GM18517 (cell line): Measurements from ENCODE around the gene FBLN1.
"Not testable (repeated sequence)": the region's sequence is repeated elsewhere in the genome, so short reads cannot be mapped to it uniquely, and the experiment has no call there.

Experiments used
- ATAC-seq: cut with Tn5 transposase; IDR thresholded peaks from one replicate; pipeline ENCODE4 v1.9.1; 2021; ENCODE audit warnings: mild to moderate bottlenecking, moderate library complexity; ENCODE audit not compliant: unreplicated experiment

The FBLN1 gene

DNA sequence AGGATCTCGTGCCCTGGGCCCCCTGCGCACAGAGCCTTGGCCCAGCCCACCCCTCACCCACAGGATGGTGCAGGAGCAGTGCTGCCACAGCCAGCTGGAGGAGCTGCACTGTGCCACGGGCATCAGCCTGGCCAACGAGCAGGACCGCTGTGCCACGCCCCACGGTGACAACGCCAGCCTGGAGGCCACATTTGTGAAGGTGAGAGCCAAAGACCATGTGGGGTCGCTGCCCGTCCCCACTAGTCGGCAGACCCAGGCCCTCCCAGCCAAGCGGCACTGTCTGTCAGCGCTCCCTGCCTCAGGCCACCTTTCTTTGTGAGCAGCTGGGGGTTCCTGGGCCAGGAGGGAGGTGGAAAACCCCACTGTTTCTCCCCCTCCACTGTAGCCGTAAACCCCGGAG, 22.8 kb downstream of the FBLN1 start:
- ATAC-seq = no peak

DNA sequence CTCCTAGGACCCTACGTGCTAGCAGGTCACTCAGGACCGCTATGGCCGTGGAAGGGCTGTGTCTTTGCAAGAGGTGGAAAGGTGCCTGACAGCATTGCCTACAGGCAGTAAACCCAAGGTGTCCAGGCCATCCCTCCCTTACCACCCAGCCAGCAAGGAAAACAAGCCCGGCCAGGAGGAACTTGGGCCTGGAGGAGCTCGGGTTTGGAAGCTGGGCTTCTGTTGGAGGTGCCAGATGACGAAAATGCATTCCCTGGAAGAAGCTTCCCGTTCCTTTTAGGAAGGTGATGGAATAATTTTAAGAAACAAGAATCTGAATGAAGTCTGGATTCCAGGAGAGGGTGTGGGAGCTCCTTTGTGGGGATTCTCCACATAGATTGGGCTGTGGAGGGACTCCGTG, 23.6 kb downstream of the FBLN1 start:
- no peak for ATAC-seq

DNA sequence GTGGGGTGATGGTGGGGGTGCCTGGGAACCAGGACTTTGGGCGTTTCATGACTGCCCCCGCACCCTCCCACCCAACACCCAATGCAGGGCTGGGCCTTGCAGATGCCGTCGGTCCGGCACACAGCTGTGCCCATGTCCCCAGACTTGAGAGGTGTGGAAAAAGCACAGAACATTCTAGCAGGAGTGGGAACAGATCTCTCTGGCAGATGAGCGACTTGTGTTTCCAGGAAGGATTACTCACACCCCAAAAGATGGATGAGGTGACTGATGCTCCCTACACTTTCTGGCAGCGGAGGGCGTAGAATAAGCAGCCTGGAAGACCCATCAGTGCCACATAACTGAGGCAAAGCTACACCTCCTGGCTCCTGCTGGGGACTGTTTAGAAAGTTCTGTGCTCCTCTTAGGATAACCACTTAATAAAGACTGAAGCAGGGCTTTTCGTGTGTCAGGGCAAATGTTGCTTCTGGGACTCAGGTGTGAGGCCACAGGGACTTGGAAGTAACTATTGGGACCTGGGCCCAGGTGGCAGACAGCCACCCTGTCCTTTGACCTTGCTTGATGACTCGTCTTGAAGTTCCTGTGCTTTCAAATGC, 24.2 kb downstream of the FBLN1 start:
- ATAC-seq = no peak

DNA sequence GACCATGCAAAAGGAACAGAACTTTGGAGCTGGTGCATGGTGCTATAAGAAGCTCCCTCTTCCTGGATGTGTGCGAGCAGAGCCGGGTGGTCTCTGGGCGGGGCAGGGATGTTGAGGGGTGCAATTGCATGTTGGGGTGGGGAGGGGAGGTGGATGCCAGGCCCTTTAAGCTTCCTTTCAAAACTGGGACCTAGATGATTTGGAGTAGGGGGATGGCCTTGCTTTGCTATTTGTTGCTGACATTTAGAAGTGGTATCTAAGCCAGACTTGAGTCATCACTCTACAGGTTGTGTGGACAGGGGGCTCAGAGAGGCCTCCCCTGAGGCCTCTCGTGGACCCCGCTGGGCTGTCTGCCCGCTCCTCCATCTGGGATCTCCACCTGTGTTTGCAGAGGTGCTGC, 24.8 kb downstream of the FBLN1 start:
- no peak for ATAC-seq

DNA sequence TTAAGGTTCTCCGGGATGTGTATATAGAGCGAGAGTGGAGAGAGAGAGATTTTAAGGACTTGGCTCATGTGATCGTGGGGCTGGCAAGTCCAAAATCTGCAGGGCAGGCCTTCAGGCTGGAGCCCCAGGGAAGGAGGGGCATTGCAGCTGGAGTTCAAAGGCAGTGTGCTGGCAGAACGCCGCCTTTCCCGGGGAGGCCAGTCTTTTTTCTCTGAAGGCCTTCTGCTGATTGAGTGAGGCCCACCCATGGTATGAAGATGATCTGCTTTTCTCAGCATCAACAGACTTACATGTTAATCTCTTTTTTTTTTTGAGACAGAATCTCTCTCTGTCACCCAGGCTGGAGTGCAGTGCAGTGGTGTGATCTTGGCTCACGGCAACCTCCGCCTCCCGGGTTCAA, 25.4 kb downstream of the FBLN1 start:
- no peak for ATAC-seq

DNA sequence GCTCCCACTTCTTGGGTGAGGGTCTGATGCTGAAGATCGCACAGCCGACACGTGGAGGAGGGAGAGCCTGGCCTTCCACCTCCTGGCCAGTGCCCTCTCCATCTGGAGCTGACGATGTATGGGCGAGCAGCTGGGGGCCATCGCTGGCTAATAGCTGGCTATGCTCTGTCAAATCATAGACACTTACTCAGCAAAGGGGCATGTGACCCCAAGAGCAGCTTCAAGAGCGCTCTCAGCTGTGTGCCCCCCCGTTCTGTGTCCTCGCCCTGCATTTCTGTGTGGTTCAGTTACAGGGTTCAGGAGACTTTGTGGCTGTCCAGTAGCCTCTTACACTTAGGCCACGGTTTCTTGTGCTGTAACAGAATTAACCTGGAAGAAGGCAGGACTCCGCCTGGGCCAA, 26.4 kb downstream of the FBLN1 start:
- no peak for ATAC-seq

DNA sequence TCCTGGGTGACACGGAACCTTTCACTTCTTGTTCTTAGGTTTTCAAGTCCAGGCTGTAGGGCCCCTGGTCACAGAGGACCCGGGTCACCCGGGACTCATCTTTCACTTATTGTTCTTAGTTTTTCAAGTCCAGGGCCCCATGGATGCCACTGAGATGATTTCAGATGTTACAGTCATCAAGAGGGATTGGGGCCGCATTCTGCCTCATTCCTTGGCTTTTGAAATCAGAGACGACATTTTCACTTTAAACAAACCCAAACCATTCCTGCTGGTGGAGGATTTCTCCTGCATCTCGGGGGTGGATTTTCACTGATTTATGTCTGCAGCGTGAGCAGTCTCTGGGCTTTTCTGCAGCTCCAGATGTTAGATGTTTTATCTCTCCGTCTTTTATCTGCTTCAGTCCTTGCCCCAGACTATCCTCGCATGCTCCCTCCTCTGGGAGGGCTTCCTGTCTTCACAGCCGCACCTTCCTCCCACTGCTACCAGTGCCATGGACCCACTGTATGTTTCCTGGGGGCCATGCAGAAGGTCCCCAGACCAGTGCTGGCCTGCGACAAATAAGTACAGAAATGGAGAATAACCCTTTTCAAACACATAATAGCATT, 27.4 kb downstream of the FBLN1 start:
- ATAC-seq = no peak

DNA sequence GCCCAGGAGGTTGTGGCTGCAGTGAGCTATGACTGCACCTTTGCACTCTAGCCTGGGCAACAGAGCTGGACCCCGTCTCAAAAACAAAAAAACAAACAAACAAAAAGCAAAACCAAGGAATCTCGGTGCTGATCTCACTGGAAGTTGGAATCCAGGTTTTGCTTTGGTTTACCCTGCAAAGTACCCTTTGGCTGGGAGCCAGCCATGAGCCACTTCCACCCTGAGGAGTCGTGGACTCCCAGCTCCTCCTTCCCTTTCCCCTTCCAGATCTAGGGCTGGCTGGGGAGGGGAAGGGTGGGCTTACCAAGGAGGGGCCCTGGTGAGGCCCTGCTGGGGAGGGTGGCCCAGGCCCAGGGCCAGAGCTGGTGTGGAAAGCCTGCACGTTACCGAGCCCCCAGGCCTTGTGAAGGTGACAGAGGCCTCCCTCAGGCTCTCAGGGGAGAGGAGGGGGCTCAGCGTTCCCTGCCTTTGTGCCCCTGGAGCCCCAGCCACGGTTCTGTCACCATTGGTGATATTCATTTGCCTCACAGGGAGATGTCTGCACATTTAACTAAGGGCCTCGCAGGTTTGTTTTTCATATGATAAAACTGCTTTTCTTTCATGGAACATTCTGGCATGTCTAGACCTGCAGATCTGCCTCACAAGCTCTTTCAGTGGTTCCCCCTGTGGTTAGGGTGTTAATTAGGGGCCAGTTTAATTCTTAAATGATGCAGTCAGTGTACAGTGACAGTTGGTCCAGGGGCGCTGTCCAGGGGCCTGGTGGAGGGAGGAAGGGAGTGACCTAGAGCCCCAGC, 29.0 kb downstream of the FBLN1 start:
- ATAC-seq = no peak

DNA sequence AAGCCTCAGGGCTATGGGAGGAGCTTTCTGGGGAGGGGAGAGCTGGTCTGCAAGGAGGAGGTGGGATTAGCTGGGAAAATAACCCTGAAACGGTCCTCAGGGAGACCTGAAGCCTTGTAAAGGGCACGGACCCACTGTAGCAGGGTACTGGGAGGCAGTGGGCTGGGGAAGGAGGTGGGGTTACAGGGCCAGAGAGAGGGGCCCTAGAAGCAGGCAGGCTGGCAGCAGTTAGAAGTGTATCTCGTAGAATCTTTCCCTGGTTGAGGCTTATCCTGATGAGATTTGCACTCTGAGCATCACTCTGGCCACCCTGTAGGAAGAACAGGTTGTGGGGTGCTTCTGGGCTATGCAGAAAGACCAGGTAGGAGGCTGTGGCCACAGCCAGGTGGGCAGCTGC, 29.6 kb downstream of the FBLN1 start:
- ATAC-seq = no peak

DNA sequence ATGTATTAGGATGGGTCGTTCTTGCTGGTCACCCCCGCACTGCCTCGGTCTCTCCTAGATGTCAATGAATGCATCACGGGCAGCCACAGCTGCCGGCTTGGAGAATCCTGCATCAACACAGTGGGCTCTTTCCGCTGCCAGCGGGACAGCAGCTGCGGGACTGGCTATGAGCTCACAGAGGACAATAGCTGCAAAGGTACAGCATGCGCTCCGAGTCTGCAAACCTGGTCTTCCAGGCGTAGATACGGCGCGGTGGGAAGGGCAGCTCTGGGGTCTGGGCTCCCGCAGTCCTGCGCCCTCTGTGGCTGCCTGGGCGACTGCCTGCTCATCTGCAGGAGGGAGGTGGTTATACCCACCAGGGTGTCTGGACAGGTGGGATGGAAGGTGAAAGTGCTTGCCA, 31.0 kb downstream of the FBLN1 start:
- ATAC-seq = no peak

DNA sequence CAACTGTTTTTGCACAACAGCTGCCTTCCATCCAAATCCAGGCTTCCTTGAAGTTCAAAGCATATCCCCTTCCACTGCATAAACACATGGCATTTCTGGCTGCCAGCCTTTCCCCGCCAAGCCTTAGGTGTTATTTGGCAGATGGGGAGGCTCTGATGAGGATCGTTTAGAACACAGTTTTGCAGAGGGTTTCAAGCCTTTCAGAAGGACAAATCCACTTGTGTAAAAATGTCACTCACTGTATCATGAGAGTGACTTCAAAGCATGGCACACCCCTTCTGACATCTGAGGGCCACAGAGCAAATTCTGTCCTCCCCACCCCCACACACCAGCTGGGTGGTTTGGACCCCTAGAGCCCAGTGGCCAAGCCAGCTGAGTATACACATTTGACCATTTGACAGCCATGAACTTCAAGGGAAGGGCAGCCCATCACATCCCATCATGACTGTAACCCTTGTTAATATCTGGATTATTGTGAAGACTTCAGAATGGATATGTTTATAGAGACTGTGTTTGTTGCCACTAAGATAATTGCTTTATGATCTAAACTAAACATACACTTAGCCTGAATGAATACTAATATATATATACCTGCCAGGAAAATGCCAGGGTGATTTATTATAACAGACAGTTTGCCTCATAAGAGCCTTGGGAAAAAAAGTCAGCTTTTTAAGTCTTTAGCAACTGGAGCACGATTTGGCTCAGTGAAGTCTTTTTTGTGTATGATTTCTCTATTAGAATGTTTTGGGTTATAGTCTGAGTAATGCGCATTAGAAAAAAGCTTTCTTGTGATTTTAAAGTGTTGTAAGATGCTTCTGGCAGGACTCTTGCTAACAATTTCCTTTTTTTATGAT, 31.9 kb downstream of the FBLN1 start:
- no peak for ATAC-seq

DNA sequence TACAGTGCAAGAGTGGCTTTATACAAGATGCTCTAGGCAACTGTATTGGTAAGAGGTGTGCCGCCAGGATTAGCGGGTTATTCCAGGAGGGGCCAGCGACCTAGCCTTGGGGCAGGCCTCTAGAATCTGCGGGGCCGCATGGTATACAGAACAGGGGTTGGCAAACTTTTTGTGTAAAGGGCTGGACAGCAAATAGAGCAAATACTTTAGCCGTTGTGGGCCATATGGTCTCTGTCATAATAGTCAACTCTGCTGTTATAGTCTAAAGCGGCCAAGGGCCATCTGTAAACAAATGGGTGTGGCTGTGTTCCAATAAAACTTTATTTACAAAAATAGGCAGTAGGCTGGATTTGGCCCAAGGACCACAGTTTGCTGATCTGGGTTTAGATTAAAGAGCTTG, 32.6 kb downstream of the FBLN1 start:
- ATAC-seq = no peak

DNA sequence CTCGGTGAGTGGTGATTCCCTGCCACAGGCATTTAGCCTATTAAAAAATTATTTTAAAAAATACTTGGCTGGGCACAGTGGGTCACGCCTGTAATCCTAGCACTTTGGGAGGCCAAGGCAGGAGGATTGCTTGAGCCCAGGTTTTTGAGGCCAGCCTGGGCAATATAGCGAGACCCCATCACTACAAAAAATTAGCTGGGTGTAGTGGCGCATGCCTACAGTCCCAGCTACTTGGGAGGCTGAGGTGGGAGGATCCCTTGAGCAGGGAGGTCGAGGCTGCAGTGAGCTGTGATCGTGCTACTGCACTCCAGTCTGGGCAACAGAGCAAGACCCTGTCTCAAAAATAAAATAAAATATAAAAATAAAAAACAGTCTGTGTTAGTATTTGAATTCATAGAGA, 33.2 kb downstream of the FBLN1 start:
- ATAC-seq = not testable (repeated sequence)

DNA sequence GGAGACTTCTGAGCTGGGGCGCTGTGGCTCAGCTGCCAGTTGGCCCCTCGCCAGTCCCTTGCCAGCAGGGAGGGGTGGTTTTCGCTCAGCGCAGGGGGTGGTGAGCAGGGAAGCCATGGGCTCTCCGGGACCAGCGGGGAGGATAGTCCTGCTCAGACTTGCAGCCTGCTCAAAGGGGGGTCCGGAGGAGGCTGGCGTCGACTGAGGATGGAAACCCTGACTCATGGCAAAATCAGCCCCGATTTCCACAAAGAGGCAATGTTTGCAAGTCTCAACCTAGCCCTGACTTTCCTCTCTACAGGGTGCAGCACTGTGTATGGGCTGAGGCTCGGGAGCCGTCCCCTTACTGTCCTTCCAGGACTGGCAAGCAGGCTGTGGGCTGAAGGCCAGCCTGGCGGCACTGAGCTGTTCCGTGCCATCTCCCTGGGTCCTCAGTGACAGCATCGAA, 35.1 kb downstream of the FBLN1 start:
- no peak for ATAC-seq

DNA sequence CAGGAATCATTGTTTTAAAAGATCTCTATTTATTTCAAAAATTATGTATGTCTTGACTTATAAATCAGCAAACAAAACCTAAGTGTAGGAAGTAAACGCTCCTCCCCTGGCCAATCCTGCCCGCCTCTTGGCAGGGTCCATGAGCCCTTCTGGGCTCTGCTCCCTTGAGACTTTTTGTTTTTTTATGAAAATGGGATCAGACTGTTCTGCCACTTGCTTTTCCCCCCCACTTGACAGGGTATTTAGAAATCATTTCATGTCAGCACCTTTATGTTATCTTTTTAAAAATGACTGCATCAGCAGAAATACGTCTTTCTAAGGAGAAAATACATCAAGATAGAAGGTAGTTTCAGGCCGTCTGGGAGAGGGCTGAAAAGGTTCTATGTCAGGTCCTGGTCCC, 35.6 kb downstream of the FBLN1 start:
- ATAC-seq = no peak

DNA sequence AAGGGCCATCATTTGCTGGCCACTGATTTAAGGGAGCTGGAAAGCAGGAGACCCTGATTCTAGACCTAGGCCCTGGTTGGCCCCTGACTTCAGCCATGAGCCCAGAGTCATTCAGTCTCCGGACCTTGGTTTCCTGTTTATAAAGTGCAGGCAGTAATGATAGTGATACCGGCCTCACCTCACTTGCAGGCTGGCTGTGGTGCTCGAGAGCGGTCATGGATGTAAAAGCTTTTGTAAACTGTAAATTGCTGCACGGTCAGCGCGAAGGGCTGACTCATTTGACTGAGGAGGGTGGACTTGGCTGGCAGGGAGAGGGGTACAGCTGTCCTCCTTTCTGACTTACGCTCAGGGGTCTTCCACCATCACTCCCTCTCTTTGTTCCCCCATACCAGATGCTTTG, 37.4 kb downstream of the FBLN1 start:
- ATAC-seq = no peak

DNA sequence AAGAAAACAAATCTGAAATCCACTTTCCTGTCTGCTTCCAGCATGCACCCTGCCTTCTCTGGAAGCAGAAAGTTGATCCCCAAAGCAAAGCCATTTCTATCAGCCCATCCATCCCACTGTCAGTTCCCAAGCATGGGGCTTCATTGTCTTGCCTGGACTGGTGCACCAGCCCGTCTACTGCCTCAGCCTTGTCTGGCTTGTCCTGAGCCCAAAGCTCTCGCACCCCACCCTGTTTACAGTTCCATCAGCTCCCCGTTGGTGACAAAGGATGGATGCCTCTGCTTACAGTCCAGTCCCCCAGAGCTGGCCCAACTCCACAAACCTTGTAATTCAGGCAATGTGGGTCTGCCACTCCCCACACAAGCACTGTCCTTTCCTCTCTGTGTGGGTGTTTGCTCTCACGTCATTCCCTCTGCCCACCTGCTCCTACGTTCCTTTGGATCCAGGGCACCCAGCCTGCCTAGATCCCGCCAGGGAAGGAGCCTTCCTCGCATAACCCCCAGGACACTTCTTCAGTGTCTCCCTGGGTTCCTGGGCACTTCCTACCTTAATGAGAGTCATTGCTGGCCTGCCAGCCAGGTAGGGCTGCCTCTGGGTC, 38.8 kb downstream of the FBLN1 start:
- no peak for ATAC-seq

DNA sequence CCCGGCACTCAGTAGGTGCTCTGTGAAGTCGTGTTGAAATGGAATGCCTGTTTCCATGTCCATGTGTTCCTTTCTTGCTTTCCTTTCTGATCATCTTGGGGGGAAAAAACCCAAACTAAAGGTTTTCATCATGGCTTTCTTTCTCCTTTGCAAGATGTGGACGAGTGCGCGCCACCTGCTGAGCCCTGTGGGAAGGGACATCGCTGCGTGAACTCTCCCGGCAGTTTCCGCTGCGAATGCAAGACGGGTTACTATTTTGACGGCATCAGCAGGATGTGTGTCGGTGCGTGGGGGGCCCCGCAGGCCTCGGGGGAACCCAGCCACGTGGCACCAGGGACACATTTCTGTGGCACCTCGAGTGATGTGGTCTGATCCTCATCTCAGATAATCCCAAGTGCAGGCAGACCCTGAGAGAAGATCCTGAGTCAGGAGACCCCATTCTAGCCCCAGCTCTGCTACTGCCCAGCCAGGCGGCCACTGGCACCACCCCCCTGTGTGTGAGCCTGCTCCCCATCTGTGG, 39.4 kb downstream of the FBLN1 start:
- no peak for ATAC-seq

DNA sequence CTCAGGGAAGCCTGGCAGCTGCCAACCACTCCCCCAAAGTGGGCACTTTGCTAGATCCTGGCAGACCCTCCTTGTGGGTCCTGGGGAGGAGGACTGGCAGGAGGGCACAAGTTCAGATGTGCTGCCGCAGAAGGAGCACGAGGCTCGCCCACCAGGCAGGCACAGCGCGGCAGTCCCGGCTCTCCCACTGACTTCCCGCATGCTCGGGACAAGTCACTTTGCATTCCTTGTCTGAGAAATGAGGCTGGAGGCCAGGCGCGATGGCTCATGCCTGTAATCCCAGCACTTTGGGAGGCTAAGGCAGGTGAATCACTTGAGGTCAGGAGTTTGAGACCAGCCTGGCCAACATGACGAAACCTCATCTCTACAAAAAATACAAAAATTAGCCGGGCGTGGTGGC, 40.1 kb downstream of the FBLN1 start:
- not testable (repeated sequence) for ATAC-seq

DNA sequence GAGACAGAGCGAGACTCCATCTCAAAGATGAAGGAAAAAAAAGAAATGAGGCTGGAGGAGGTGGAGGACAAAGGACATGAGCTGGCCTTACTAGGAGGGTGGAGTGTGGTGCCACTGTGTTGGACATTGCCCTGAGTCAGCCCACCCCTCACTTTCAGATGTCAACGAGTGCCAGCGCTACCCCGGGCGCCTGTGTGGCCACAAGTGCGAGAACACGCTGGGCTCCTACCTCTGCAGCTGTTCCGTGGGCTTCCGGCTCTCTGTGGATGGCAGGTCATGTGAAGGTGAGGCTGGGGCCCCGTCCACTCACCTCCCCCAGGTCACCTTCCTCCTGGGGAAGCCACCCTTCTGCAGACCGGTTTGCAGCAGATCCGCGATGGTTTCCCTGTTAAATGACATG, 40.6 kb downstream of the FBLN1 start:
- ATAC-seq = no peak
